IPS-18a (cell line): ENCODE results near the gene CADM1.

Experiments used
- H3K27ac ChIP-seq: one replicate; pipeline ENCODE4 v1.5.1; 2013; ENCODE audit warnings: low read length
- H3K27me3 ChIP-seq: one replicate; pipeline ENCODE4 v1.6.1; 2013; ENCODE audit warnings: mild to moderate bottlenecking, low read length; ENCODE audit not compliant: control insufficient read depth, insufficient read depth
- H3K36me3 ChIP-seq: one replicate; pipeline ENCODE4 v1.6.1; 2013; ENCODE audit warnings: low read depth, low read length; ENCODE audit not compliant: control insufficient read depth
- H3K4me1 ChIP-seq: one replicate; pipeline ENCODE4 v1.6.1; 2013; ENCODE audit warnings: low read depth, low read length; ENCODE audit not compliant: control insufficient read depth
- H3K4me3 ChIP-seq: one replicate; pipeline ENCODE4 v1.5.1; 2013; ENCODE audit warnings: low read length
- H3K9ac ChIP-seq: one replicate; pipeline ENCODE4 v1.6.1; 2013; ENCODE audit warnings: mild to moderate bottlenecking, low read length, moderate library complexity
- H3K9me3 ChIP-seq: one replicate; pipeline ENCODE4 v1.6.1; 2013; ENCODE audit warnings: low read depth, low read length; ENCODE audit not compliant: control insufficient read depth

Gene CADM1

GRCh38 chr11:115344846-115345245, 159.4 kb downstream of the CADM1 start:
- Histone ChIP-seq H3K4me3 (no peak overlapping the region), H3K4me1 (peaks cover 5% of the 10 kb centered on the region), H3K9ac (no peak overlapping the region), H3K9me3 (no peaks in the 10 kb centered on the region), H3K36me3 (no peaks in the 10 kb centered on the region), H3K27me3 (no peaks in the 10 kb centered on the region), H3K27ac (no peak overlapping the region)

- Histone ChIP-seq H3K27ac (no peak overlapping the region), H3K36me3 (no peaks in the 10 kb centered on the region), H3K9ac (no peak overlapping the region)
These were observed 162.1 kb downstream of the CADM1 start for GRCh38 chr11:115342142-115342541.

GRCh38 chr11:115340874-115341273, 163.3 kb downstream of the CADM1 start:
- Histone ChIP-seq H3K27ac (no peak overlapping the region), H3K27me3 (no peaks in the 10 kb centered on the region), H3K4me1 (peaks cover 5% of the 10 kb centered on the region), H3K36me3 (no peaks in the 10 kb centered on the region), H3K9me3 (no peaks in the 10 kb centered on the region), H3K9ac (no peak overlapping the region), H3K4me3 (no peak overlapping the region)

More at GRCh38 chr11:115342142-115342541, 162.1 kb downstream of the CADM1 start:
- Histone ChIP-seq H3K4me3 (no peak overlapping the region), H3K27me3 (no peaks in the 10 kb centered on the region), H3K9me3 (no peaks in the 10 kb centered on the region), H3K4me1 (peaks cover 5% of the 10 kb centered on the region)

- Histone ChIP-seq H3K9ac (no peak overlapping the region), H3K27ac (no peak overlapping the region), H3K36me3 (no peaks in the 10 kb centered on the region), H3K4me1 (no peaks in the 10 kb centered on the region), H3K9me3 (no peaks in the 10 kb centered on the region), H3K27me3 (no peaks in the 10 kb centered on the region), H3K4me3 (no peak overlapping the region)
These were observed 165.7 kb downstream of the CADM1 start for GRCh38 chr11:115338476-115338875.

- Histone ChIP-seq H3K4me1 (no peaks in the 10 kb centered on the region), H3K9ac (no peak overlapping the region), H3K4me3 (no peak overlapping the region), H3K27me3 (no peaks in the 10 kb centered on the region), H3K9me3 (no peaks in the 10 kb centered on the region), H3K27ac (no peak overlapping the region), H3K36me3 (no peaks in the 10 kb centered on the region)
These were observed 169.1 kb downstream of the CADM1 start for GRCh38 chr11:115334932-115335788.

GRCh38 chr11:115333949-115334348, 170.3 kb downstream of the CADM1 start:
- Histone ChIP-seq H3K4me1 (no peaks in the 10 kb centered on the region), H3K4me3 (no peak overlapping the region), H3K27me3 (no peaks in the 10 kb centered on the region), H3K27ac (no peak overlapping the region), H3K9me3 (no peaks in the 10 kb centered on the region), H3K9ac (no peak overlapping the region), H3K36me3 (no peaks in the 10 kb centered on the region)

GRCh38 chr11:115333121-115333520, 171.1 kb downstream of the CADM1 start:
- no peaks in the 10 kb centered on the region for H3K27me3 ChIP-seq
- H3K4me3 ChIP-seq = no peak overlapping the region
- no peaks in the 10 kb centered on the region for H3K4me1 ChIP-seq
- H3K9ac ChIP-seq = no peak overlapping the region
- no peaks in the 10 kb centered on the region for H3K9me3 ChIP-seq
- no peak overlapping the region for H3K27ac ChIP-seq
- H3K36me3 ChIP-seq = no peaks in the 10 kb centered on the region

GRCh38 chr11:115330684-115331482, 173.3 kb downstream of the CADM1 start:
- Histone ChIP-seq H3K36me3 (no peaks in the 10 kb centered on the region), H3K9me3 (no peaks in the 10 kb centered on the region), H3K27me3 (no peaks in the 10 kb centered on the region), H3K4me1 (no peaks in the 10 kb centered on the region), H3K27ac (no peak overlapping the region), H3K9ac (no peak overlapping the region), H3K4me3 (no peak overlapping the region)

GRCh38 chr11:115326526-115326925, 177.7 kb downstream of the CADM1 start:
- no peak overlapping the region for H3K4me3 ChIP-seq
- no peaks in the 10 kb centered on the region for H3K36me3 ChIP-seq
- H3K27ac ChIP-seq = no peak overlapping the region
- H3K9ac ChIP-seq = no peak overlapping the region
- no peaks in the 10 kb centered on the region for H3K4me1 ChIP-seq
- H3K9me3 ChIP-seq = no peaks in the 10 kb centered on the region
- H3K27me3 ChIP-seq = no peaks in the 10 kb centered on the region

GRCh38 chr11:115325523-115325922, 178.7 kb downstream of the CADM1 start:
- H3K27ac ChIP-seq = no peak overlapping the region
- no peaks in the 10 kb centered on the region for H3K4me1 ChIP-seq

GRCh38 chr11:115324581-115325432, 179.4 kb downstream of the CADM1 start:
- no peak overlapping the region for H3K27ac ChIP-seq
- no peaks in the 10 kb centered on the region for H3K9me3 ChIP-seq
- no peaks in the 10 kb centered on the region for H3K27me3 ChIP-seq
- H3K4me1 ChIP-seq = no peaks in the 10 kb centered on the region
- H3K4me3 ChIP-seq = no peak overlapping the region
- H3K9ac ChIP-seq = no peak overlapping the region
- no peaks in the 10 kb centered on the region for H3K36me3 ChIP-seq

More at GRCh38 chr11:115325523-115325922, 178.7 kb downstream of the CADM1 start:
- Histone ChIP-seq H3K27me3 (no peaks in the 10 kb centered on the region), H3K9me3 (no peaks in the 10 kb centered on the region), H3K36me3 (no peaks in the 10 kb centered on the region), H3K4me3 (no peak overlapping the region), H3K9ac (no peak overlapping the region)
